IMR-90 (cell line): ENCODE data around the gene CCNQ. TPM values are rescaled to one million over a fixed set of nuclear protein-coding genes. Genes with fewer than 3 reads are reported as not detected.

Experiments
- ATAC-seq: fragments of 200-7000 bp; cut with Tn5 transposase; 2 replicates; pipeline ENCODE4 v1.9.1; 2020; ENCODE audit warnings: low read depth, mild to moderate bottlenecking, moderate library complexity
- BruUV-seq: library from RNA; stranded (reverse); fragments of 400-500 nt; replicated peaks from 2 replicates; lab custom pipeline; 2021; lab: Mats Ljungman, UMichigan
- CTCF ChIA-PET: fragments of 300-600 bp; formaldehyde crosslinking; extraction: SDS; loops from one replicate; lab custom pipeline; 2021; ENCODE audit warnings: antibody characterized with exemption; lab: Yijun Ruan, JAX
- POLR2A ChIA-PET: fragments of 300-600 bp; sonication (Branson Sonifier 250); formaldehyde crosslinking; loops from one replicate; lab custom pipeline; 2022; ENCODE audit warnings: antibody characterized with exemption; ENCODE audit not compliant: unreplicated experiment; lab: Charles Lee
- DNase-seq: peaks from one replicate; pipeline ENCODE4 v3.0.0; 2013
- H2AFZ ChIP-seq: replicated peaks from 2 replicates; pipeline ENCODE3; 2013; ENCODE audit warnings: low read length, mild to moderate bottlenecking; ENCODE audit not compliant: poor library complexity
- H2AK5ac ChIP-seq: 2 replicates; pipeline ENCODE4 v1.6.1; 2013; ENCODE audit warnings: low read depth, low read length, inconsistent platforms
- H2AK9ac ChIP-seq: replicated peaks from 2 replicates; pipeline ENCODE3; 2013; ENCODE audit warnings: mild to moderate bottlenecking, low read depth, low read length, moderate library complexity; ENCODE audit not compliant: poor library complexity
- H2BK120ac ChIP-seq: 2 replicates; pipeline ENCODE4 v1.6.1; 2013; ENCODE audit warnings: low read depth, low read length, inconsistent platforms
- H2BK15ac ChIP-seq: 3 replicates; pipeline ENCODE4 v1.6.1; 2013; ENCODE audit warnings: low read depth, low read length, inconsistent platforms
- H2BK20ac ChIP-seq: 2 replicates; pipeline ENCODE4 v1.6.1; 2013; ENCODE audit warnings: low read depth, mild to moderate bottlenecking, inconsistent platforms, low read length, moderate library complexity
- H2BK5ac ChIP-seq: 2 replicates; pipeline ENCODE4 v1.6.1; 2013; ENCODE audit warnings: mild to moderate bottlenecking, low read depth, low read length, inconsistent platforms; ENCODE audit not compliant: poor library complexity, severe bottlenecking
- H3K14ac ChIP-seq: replicated peaks from 2 replicates; pipeline ENCODE4 v1.6.1; 2013; ENCODE audit warnings: low read depth, low read length, inconsistent platforms
- H3K18ac ChIP-seq: 2 replicates; pipeline ENCODE4 v1.6.1; 2013; ENCODE audit warnings: low read depth, low read length, control low read depth
- H3K23ac ChIP-seq: 2 replicates; pipeline ENCODE4 v1.6.1; 2013; ENCODE audit warnings: low read depth, low read length, inconsistent platforms
- H3K27ac ChIP-seq: 2 replicates; pipeline ENCODE4 v1.5.1; 2013; ENCODE audit warnings: mild to moderate bottlenecking, control low read depth, low read length; ENCODE audit not compliant: insufficient read depth
- H3K27me3 ChIP-seq: 2 replicates; pipeline ENCODE4 v1.6.1; 2013; ENCODE audit warnings: low read length; ENCODE audit not compliant: control insufficient read depth, insufficient read depth
- H3K36me3 ChIP-seq: 2 replicates; pipeline ENCODE4 v1.6.1; 2013; ENCODE audit warnings: low read length, mixed read lengths; ENCODE audit not compliant: control insufficient read depth, insufficient read depth
- H3K4ac ChIP-seq: 2 replicates; pipeline ENCODE4 v1.6.1; 2013; ENCODE audit warnings: low read depth, low read length, inconsistent platforms
- H3K4me1 ChIP-seq: 2 replicates; pipeline ENCODE4 v1.6.1; 2013; ENCODE audit warnings: low read length, mixed read lengths; ENCODE audit not compliant: control insufficient read depth, insufficient read depth
- H3K4me2 ChIP-seq: 2 replicates; pipeline ENCODE4 v1.6.1; 2013; ENCODE audit warnings: low read depth, mild to moderate bottlenecking, control low read depth, low read length, moderate library complexity
- H3K4me3 ChIP-seq: 2 replicates; pipeline ENCODE4 v1.5.1; 2013; ENCODE audit warnings: low read depth, mild to moderate bottlenecking, control low read depth, low read length, moderate library complexity; ENCODE audit not compliant: insufficient read depth
- H3K56ac ChIP-seq: 2 replicates; pipeline ENCODE4 v1.6.1; 2013; ENCODE audit warnings: low read length, inconsistent platforms; ENCODE audit not compliant: insufficient read depth; ENCODE audit errors: extremely low read depth
- H3K79me1 ChIP-seq, 2 experiments: 2 replicates each; pipeline ENCODE4 v1.6.1; 2013; ENCODE audit warnings: low read length in 2 of 2, inconsistent platforms in 1 of 2, low read depth in 1 of 2
- H3K9ac ChIP-seq: 2 replicates; pipeline ENCODE4 v1.6.1; 2013; ENCODE audit warnings: low read depth, low read length, control low read depth
- H3K9me1 ChIP-seq: 2 replicates; pipeline ENCODE4 v1.6.1; 2013; ENCODE audit warnings: low read length, inconsistent platforms; ENCODE audit not compliant: insufficient read depth
- H3K9me3 ChIP-seq: 2 replicates; pipeline ENCODE4 v1.6.1; 2013; ENCODE audit warnings: low read length; ENCODE audit not compliant: control insufficient read depth, insufficient read depth
- H4K20me1 ChIP-seq: 2 replicates; pipeline ENCODE4 v1.6.1; 2013; ENCODE audit warnings: low read length, inconsistent platforms; ENCODE audit not compliant: insufficient read depth
- H4K5ac ChIP-seq: 2 replicates; pipeline ENCODE4 v1.6.1; 2013; ENCODE audit warnings: mild to moderate bottlenecking, low read depth, low read length, control low read depth
- H4K8ac ChIP-seq, 2 experiments: 2 replicates each; pipeline ENCODE4 v1.6.1; 2013; ENCODE audit warnings: low read depth in 2 of 2, low read length in 2 of 2, control low read depth in 1 of 2, inconsistent platforms in 1 of 2
- H4K91ac ChIP-seq: 2 replicates; pipeline ENCODE4 v1.6.1; 2013; ENCODE audit warnings: low read depth, low read length, inconsistent platforms; ENCODE audit not compliant: insufficient read depth
- MAZ ChIP-seq: IDR thresholded peaks from 2 replicates; pipeline ENCODE4 v1.6.1; 2012; ENCODE audit warnings: low read depth, mild to moderate bottlenecking, low read length, improper control_type of control experiment, moderate library complexity, borderline replicate concordance
- RAD21 ChIP-seq: IDR thresholded peaks from 2 replicates; pipeline ENCODE4 v1.6.1; 2012; ENCODE audit warnings: low read length, improper control_type of control experiment
- WGBS, 2 experiments: methylation state at CpG; one replicate each; pipeline versions ENCODE4 v1.1.5 to v1.1.7; 2013; ENCODE audit warnings: missing lambda C conversion rate in 2 of 2; ENCODE audit not compliant: insufficient read length in 1 of 2; ENCODE audit errors: extremely low coverage in 2 of 2; 5-methylcytosine and 5-hydroxymethylcytosine counted together
- dilution Hi-C: fragments of 300-500 bp; cut with HindIII; formaldehyde crosslinking; loops from one replicate; pipeline ENCODE4 v1.14.3; 2018; ENCODE audit warnings: low sequenced_read_pairs; ENCODE audit not compliant: unreplicated experiment
- in situ Hi-C: fragments of 300-500 bp; cut with MboI; formaldehyde crosslinking; loops from 3 replicates; pipeline ENCODE4 v1.14.3; 2019; ENCODE audit warnings: low sequenced_read_pairs, inconsistent platforms, mixed read lengths
- intact Hi-C: fragments of 100-400 bp; cut with micrococcal nuclease; formaldehyde crosslinking; loops from 2 replicates; pipeline ENCODE4 v1.10.0; 2022
- polyA plus RNA-seq, 3 experiments: library from polyadenylated mRNA; depleted of rRNA; stranded (reverse); fragments of >200 nt; gene quantifications; 2 replicates each; pipeline ENCODE4 v1.2.3, GENCODE V29; 2012; ENCODE audit warnings: low replicate concordance in 1 of 3
- total RNA-seq: library from RNA; depleted of rRNA; stranded (reverse); fragments of >200 nt; gene quantifications from 2 replicates; pipeline ENCODE4 v1.2.3, GENCODE V29; 2012
- TF ChIP-seq, protein P1 (sequence below): fragments of 150-350 bp; IDR thresholded peaks from 2 replicates; pipeline ENCODE4 v1.6.1; 2017; ENCODE audit warnings: mild to moderate bottlenecking, antibody characterized with exemption, low read length, low read depth

Gene CCNQ
- total and polyA plus RNA-seq, 2 of the 4 experiments (the other 2 are of a cell fraction): 27.6 to 35.2 TPM

DNA sequence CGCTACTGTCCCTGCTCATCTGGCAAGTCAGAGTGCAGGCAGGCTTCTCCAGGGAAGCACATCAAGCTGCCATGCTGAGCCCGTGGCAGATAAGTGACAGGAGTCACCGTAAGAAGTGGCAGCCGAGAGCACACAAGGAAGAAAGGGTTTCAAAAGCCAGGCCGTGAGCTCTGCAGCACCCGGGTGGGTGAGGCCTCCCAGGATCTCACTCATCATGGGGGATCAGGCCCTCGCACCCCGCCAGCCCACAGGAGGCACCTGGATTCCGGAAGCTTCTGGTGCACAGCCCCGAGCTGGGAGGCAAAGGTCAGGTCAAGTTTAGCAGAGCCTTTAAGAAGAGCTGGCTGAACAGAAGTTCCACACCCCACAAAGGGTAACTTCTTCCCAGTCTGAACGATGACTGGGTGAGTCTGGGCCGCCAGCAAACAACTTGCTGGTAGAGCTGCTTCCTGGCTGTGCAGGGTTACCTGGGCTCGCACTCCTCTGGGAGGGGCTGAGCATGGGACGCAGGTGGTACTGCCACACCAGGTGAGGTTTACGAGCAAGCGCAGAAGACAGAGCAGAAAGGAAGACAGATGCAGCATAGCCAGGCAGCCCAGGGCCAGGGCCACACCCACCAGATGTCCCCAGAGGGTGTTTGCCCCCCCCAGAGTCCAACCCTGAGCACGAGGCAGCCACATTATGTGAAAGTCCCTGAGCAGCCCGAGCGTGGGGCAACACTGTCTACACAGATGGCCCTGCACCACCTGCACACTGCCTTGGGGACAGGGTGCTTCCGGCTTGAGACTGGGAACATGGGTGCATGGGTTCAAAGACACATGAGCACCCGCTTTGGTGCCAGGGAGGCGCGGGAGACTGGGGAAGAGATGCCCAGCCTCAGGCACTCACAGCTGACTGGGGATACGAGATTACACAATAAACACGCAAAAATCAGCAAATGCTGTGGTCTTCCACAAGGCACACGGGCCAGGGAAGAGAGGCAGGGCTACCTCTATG is 7.7 kb downstream of the CCNQ start:
- H4K8ac ChIP-seq: no peak overlapping the region
- in situ Hi-C loops (no loop called here), dilution Hi-C loops (no loop called here), intact Hi-C loops (no loop called here)
- ChIA-PET CTCF (no interaction called here), POLR2A (no interaction called here)
- no peak overlapping the region for H3K4me3 ChIP-seq
- H3K9ac ChIP-seq: no peak overlapping the region
- H3K79me1 ChIP-seq: peaks cover 0 to 4% of the 10 kb centered on the region in 2 experiments; a peak in 1 of 4 replicates
- H3K9me1 ChIP-seq: no peaks in the 10 kb centered on the region
- no peak overlapping the region for H2BK5ac ChIP-seq
- H2AK9ac ChIP-seq: no peak overlapping the region
- TF ChIP-seq RAD21 (no peak), MAZ (no peak)
- TF ChIP-seq, protein P1, sequence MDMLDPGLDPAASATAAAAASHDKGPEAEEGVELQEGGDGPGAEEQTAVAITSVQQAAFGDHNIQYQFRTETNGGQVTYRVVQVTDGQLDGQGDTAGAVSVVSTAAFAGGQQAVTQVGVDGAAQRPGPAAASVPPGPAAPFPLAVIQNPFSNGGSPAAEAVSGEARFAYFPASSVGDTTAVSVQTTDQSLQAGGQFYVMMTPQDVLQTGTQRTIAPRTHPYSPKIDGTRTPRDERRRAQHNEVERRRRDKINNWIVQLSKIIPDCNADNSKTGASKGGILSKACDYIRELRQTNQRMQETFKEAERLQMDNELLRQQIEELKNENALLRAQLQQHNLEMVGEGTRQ: no peak
- H3K18ac ChIP-seq: no peak overlapping the region
- no peak overlapping the region for H2BK120ac ChIP-seq
- H3K56ac ChIP-seq: no peak overlapping the region
- H3K14ac ChIP-seq: no peak overlapping the region
- no peak overlapping the region for H2AFZ ChIP-seq
- no peaks in the 10 kb centered on the region for H3K27me3 ChIP-seq
- ATAC-seq (no peak), DNase-seq (no peak)
- WGBS, 2 experiments: 76% methylated on average over 15 of the region's 26 CpGs; no CpG with 5 or more reads in 1 of the 2 experiments
- no peaks in the 10 kb centered on the region for H3K9me3 ChIP-seq
- H3K4me2 ChIP-seq: no peak overlapping the region
- H2AK5ac ChIP-seq: no peak overlapping the region
- no peak overlapping the region for H2BK15ac ChIP-seq
- H3K36me3 ChIP-seq: peaks cover 25% of the 10 kb centered on the region
- no peak overlapping the region for H4K5ac ChIP-seq
- H3K4ac ChIP-seq: no peak overlapping the region
- H3K27ac ChIP-seq: no peak overlapping the region
- H2BK20ac ChIP-seq: no peak overlapping the region
- no peaks in the 10 kb centered on the region for H3K4me1 ChIP-seq
- H4K20me1 ChIP-seq: no peaks in the 10 kb centered on the region
- no peak overlapping the region for H3K23ac ChIP-seq
- no TSS peak for BruUV-seq
- no peak overlapping the region for H4K91ac ChIP-seq
